Mesenchymal stem cell (in vitro differentiated cells and primary cell): ENCODE results near the gene RNASEH1.
"Not testable (repeated sequence)": the region's sequence is repeated elsewhere in the genome, so short reads cannot be mapped to it uniquely, and the experiment has no call there.

Experiments
- DNase-seq: peaks from one replicate; pipeline ENCODE4 v3.0.0-alpha.2; 2013
- H2AFZ ChIP-seq: one replicate; pipeline ENCODE4 v1.6.1; 2013; ENCODE audit warnings: low read depth, mild to moderate bottlenecking, control low read depth, inconsistent platforms, low read length, moderate library complexity
- H2AK5ac ChIP-seq: 2 replicates; pipeline ENCODE4 v1.6.1; 2013; ENCODE audit warnings: low read length, moderate library complexity, mild to moderate bottlenecking, inconsistent platforms; ENCODE audit not compliant: severe bottlenecking
- H2BK120ac ChIP-seq: one replicate; pipeline ENCODE4 v1.6.1; 2013; ENCODE audit warnings: low read depth, mild to moderate bottlenecking, inconsistent platforms, low read length, moderate library complexity
- H2BK12ac ChIP-seq, 2 experiments: one replicate each; pipeline ENCODE4 v1.6.1; 2013; ENCODE audit warnings: inconsistent platforms in 2 of 2, low read length in 2 of 2, mild to moderate bottlenecking in 2 of 2, moderate library complexity in 2 of 2, control low read depth in 1 of 2
- H2BK15ac ChIP-seq: one replicate; pipeline ENCODE4 v1.6.1; 2013; ENCODE audit warnings: mild to moderate bottlenecking, low read depth, inconsistent platforms; ENCODE audit not compliant: poor library complexity, severe bottlenecking
- H2BK5ac ChIP-seq: 2 replicates; pipeline ENCODE4 v1.6.1; 2013; ENCODE audit warnings: low read depth, mild to moderate bottlenecking, low read length, control low read depth, inconsistent platforms; ENCODE audit not compliant: poor library complexity, severe bottlenecking
- H3K14ac ChIP-seq, 2 experiments: one replicate each; pipeline ENCODE4 v1.6.1; 2013; ENCODE audit warnings: inconsistent platforms in 2 of 2, low read length in 2 of 2, control low read depth in 1 of 2, mild to moderate bottlenecking in 1 of 2, moderate library complexity in 1 of 2
- H3K18ac ChIP-seq, 2 experiments: one replicate each; pipeline ENCODE4 v1.6.1; 2013; ENCODE audit warnings: inconsistent platforms in 2 of 2, low read length in 2 of 2, control low read depth in 1 of 2, low read depth in 1 of 2, mild to moderate bottlenecking in 1 of 2
- H3K23ac ChIP-seq, 2 experiments: one replicate each; pipeline ENCODE4 v1.6.1; 2013; ENCODE audit warnings: inconsistent platforms in 2 of 2, low read length in 2 of 2, mild to moderate bottlenecking in 2 of 2, moderate library complexity in 2 of 2, control low read depth in 1 of 2
- H3K27ac ChIP-seq: 2 replicates; pipeline ENCODE4 v1.5.1; 2013; ENCODE audit warnings: mild to moderate bottlenecking, moderate library complexity, low read length, control low read depth, inconsistent platforms; ENCODE audit not compliant: poor library complexity, severe bottlenecking
- H3K27me3 ChIP-seq, 2 experiments: 2 replicates each; pipeline versions ENCODE4 v1.6.1 to v1.7.0; 2013; ENCODE audit warnings: low read length in 2 of 2, mild to moderate bottlenecking in 2 of 2, moderate library complexity in 2 of 2, control low read depth in 1 of 2, inconsistent platforms in 1 of 2; ENCODE audit not compliant: control insufficient read depth in 1 of 2, insufficient read depth in 1 of 2
- H3K36me3 ChIP-seq, 2 experiments: 2 replicates each; pipeline versions ENCODE4 v1.6.1 to v1.7.0; 2013; ENCODE audit warnings: low read length in 2 of 2, control low read depth in 1 of 2, inconsistent platforms in 1 of 2, low read depth in 1 of 2, mild to moderate bottlenecking in 1 of 2; ENCODE audit not compliant: insufficient read depth in 2 of 2, control insufficient read depth in 1 of 2
- H3K4ac ChIP-seq, 2 experiments: one replicate each; pipeline ENCODE4 v1.6.1; 2013; ENCODE audit warnings: inconsistent platforms in 2 of 2, low read length in 2 of 2, mild to moderate bottlenecking in 2 of 2, moderate library complexity in 2 of 2, control low read depth in 1 of 2, low read depth in 1 of 2
- H3K4me1 ChIP-seq: 2 replicates; pipeline ENCODE4 v1.6.1; 2013; ENCODE audit warnings: low read depth, low read length, control low read depth; ENCODE audit not compliant: control insufficient read depth, insufficient read depth
- H3K4me2 ChIP-seq: 2 replicates; pipeline ENCODE4 v1.6.1; 2013; ENCODE audit warnings: low read length, mild to moderate bottlenecking, inconsistent platforms; ENCODE audit not compliant: poor library complexity, severe bottlenecking
- H3K4me3 ChIP-seq, 2 experiments: 2 replicates each; pipeline versions ENCODE4 v1.5.1 to v1.7.0; 2013; ENCODE audit warnings: low read length in 2 of 2, mild to moderate bottlenecking in 2 of 2, control low read depth in 1 of 2, low read depth in 1 of 2; ENCODE audit not compliant: insufficient read depth in 1 of 2
- H3K79me1 ChIP-seq: replicated peaks from 2 replicates; pipeline ENCODE4 v1.6.1; 2013; ENCODE audit warnings: mild to moderate bottlenecking, control low read depth, low read length, inconsistent platforms; ENCODE audit not compliant: poor library complexity, severe bottlenecking
- H3K9ac ChIP-seq: 2 replicates; pipeline ENCODE4 v1.7.0; 2013; ENCODE audit warnings: mild to moderate bottlenecking, low read length, moderate library complexity
- H3K9me3 ChIP-seq: 2 replicates; pipeline ENCODE4 v1.7.0; 2013; ENCODE audit warnings: mild to moderate bottlenecking, low read length; ENCODE audit not compliant: control insufficient read depth
- H4K8ac ChIP-seq: one replicate; pipeline ENCODE4 v1.6.1; 2013; ENCODE audit warnings: inconsistent platforms, mild to moderate bottlenecking, low read length, moderate library complexity
- H4K91ac ChIP-seq: one replicate; pipeline ENCODE4 v1.6.1; 2013; ENCODE audit warnings: mild to moderate bottlenecking, low read length, inconsistent platforms
- WGBS: methylation state at CpG from one replicate; pipeline ENCODE4 v1.1.7; 2013; ENCODE audit warnings: mixed read lengths; 5-methylcytosine and 5-hydroxymethylcytosine counted together

Gene RNASEH1

DNA sequence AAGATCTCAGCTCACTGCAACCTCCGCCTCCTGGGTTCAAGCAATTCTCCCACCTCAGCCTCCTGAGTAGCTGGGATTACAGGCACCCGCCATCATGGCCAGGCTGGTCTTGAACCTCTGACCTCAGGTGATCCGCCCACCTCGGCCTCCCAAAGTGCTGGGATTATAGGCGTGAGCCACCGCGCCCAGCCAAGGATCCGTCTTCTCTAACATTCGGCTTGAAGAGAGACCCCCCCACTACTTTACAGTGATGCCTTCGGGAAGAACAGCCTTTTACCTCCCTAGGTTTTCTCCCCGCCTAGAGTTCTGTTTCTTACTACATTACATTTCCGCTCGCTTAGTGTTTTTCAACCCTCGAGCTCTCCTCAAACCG is 61.4 kb downstream of the RNASEH1 start:
- not testable (repeated sequence) for H3K27me3 ChIP-seq, H4K8ac ChIP-seq, H3K23ac ChIP-seq, H3K4ac ChIP-seq, H2BK5ac ChIP-seq, H2BK15ac ChIP-seq, H3K27ac ChIP-seq, H3K4me2 ChIP-seq, DNase-seq, H2BK120ac ChIP-seq, H3K79me1 ChIP-seq, H3K18ac ChIP-seq, H2AK5ac ChIP-seq, H3K14ac ChIP-seq, H3K9me3 ChIP-seq, H2AFZ ChIP-seq, H4K91ac ChIP-seq, H3K4me3 ChIP-seq, H2BK12ac ChIP-seq, H3K9ac ChIP-seq
- 98% methylated on average over 14 of the region's 15 CpGs for WGBS
- H3K36me3 ChIP-seq: peaks cover 33 to 63% of the 10 kb centered on the region in 2 experiments
- H3K4me1 ChIP-seq: peaks cover 10% of the 10 kb centered on the region
